SU-DHL-6 (cell line): ENCODE measurements around the gene NRIP3.
"Not testable (repeated sequence)": the region's sequence is repeated elsewhere in the genome, so short reads cannot be mapped to it uniquely, and the experiment has no call there.

Source experiments
- H2AFZ ChIP-seq: fragments of 200-600 bp; sonication (generic); 2 replicates; pipeline ENCODE4 v1.6.1; 2014; ENCODE audit warnings: low read depth, mild to moderate bottlenecking, moderate library complexity, mixed read lengths, antibody characterized with exemption, low read length; ENCODE audit not compliant: severe bottlenecking
- H3F3A ChIP-seq: fragments of 200-600 bp; shearing (Covaris generic); 2 replicates; pipeline ENCODE4 v1.6.0; 2016; ENCODE audit warnings: antibody characterized with exemption, mild to moderate bottlenecking; ENCODE audit not compliant: insufficient read depth
- H3K27ac ChIP-seq: fragments of 200-600 bp; sonication (generic); 2 replicates; pipeline ENCODE4 v1.5.1; 2016; ENCODE audit warnings: low read depth, mild to moderate bottlenecking, low read length, moderate library complexity, mixed read lengths
- H3K27me3 ChIP-seq: fragments of 200-600 bp; sonication (generic), shearing (Covaris generic); 2 replicates; pipeline ENCODE4 v1.6.0; 2014; ENCODE audit warnings: mild to moderate bottlenecking, low read length
- H3K36me3 ChIP-seq: fragments of 200-600 bp; sonication (generic); 2 replicates; pipeline ENCODE4 v1.6.1; 2014; ENCODE audit warnings: mild to moderate bottlenecking, low read length, mixed read lengths
- H3K4me2 ChIP-seq: fragments of 300-600, 200-600 bp; shearing (Covaris generic), sonication (generic); 2 replicates; pipeline ENCODE4 v1.6.0; 2014; ENCODE audit warnings: low read length, low read depth, mild to moderate bottlenecking; ENCODE audit not compliant: poor library complexity, severe bottlenecking
- H3K4me3 ChIP-seq: fragments of 200-600 bp; sonication (generic); 2 replicates; pipeline ENCODE4 v1.5.1; 2014; ENCODE audit warnings: antibody characterized with exemption, low read length, mild to moderate bottlenecking, mixed read lengths; ENCODE audit not compliant: insufficient read depth, poor library complexity, severe bottlenecking
- H3K79me2 ChIP-seq: fragments of 200-600 bp; sonication (generic); 2 replicates; pipeline ENCODE4 v1.6.1; 2014; ENCODE audit warnings: mild to moderate bottlenecking, low read length, moderate library complexity; ENCODE audit not compliant: insufficient read depth
- H3K9ac ChIP-seq: fragments of 200-600 bp; sonication (generic); 2 replicates; pipeline ENCODE4 v1.7.0; 2014; ENCODE audit warnings: mild to moderate bottlenecking, low read length
- H3K9me2 ChIP-seq: fragments of 200-600 bp; sonication (generic); replicated peaks from 2 replicates; pipeline ENCODE4 v1.6.1; 2014; ENCODE audit warnings: low read length; ENCODE audit not compliant: insufficient read depth
- H3K9me3 ChIP-seq: fragments of 200-600 bp; sonication (generic); 2 replicates; pipeline ENCODE4 v1.6.1; 2014; ENCODE audit warnings: low read length, mixed read lengths; ENCODE audit not compliant: insufficient read depth
- H4K20me1 ChIP-seq: fragments of 200-600 bp; sonication (generic); 2 replicates; pipeline ENCODE4 v1.6.1; 2014; ENCODE audit warnings: low read depth, mild to moderate bottlenecking, antibody characterized with exemption, low read length, moderate library complexity, mixed read lengths
- CTCF ChIP-seq: fragments of 200-600 bp; sonication (generic); IDR thresholded peaks from one replicate; pipeline ENCODE4 v1.5.1; 2017; ENCODE audit warnings: antibody characterized with exemption, mild to moderate bottlenecking, low read length, moderate library complexity; ENCODE audit not compliant: insufficient read depth, poor library complexity, severe bottlenecking
- EZH2phosphoT487 ChIP-seq: fragments of 200-600 bp; sonication (generic), shearing (Covaris generic); conservative IDR thresholded peaks from 2 replicates; pipeline ENCODE4 v1.6.1; 2018; ENCODE audit warnings: mild to moderate bottlenecking, antibody characterized with exemption, low read length, moderate library complexity, mixed read lengths

Gene NRIP3

GRCh38 chr11:9015677-9016076, 11.9 kb upstream of the NRIP3 start:
- no peaks in the 10 kb centered on the region for H3F3A ChIP-seq
- no peaks in the 10 kb centered on the region for H3K36me3 ChIP-seq
- H3K4me2 ChIP-seq = no peak overlapping the region
- H3K27ac ChIP-seq = no peak overlapping the region
- no peak overlapping the region for H3K9ac ChIP-seq
- no peaks in the 10 kb centered on the region for H3K9me2 ChIP-seq
- H2AFZ ChIP-seq = no peak overlapping the region
- TF ChIP-seq EZH2phosphoT487 = no peak
- peak; percentile 84 for TF ChIP-seq CTCF
- H3K27me3 ChIP-seq = no peaks in the 10 kb centered on the region
- H3K4me3 ChIP-seq = no peak overlapping the region
- H3K79me2 ChIP-seq = no peaks in the 10 kb centered on the region
- H4K20me1 ChIP-seq = no peaks in the 10 kb centered on the region
- H3K9me3 ChIP-seq = no peaks in the 10 kb centered on the region

GRCh38 chr11:9014826-9015225, 11.0 kb upstream of the NRIP3 start:
- no peaks in the 10 kb centered on the region for H3K27me3 ChIP-seq
- H3K9me2 ChIP-seq = no peaks in the 10 kb centered on the region
- no peak for TF ChIP-seq CTCF
- TF ChIP-seq EZH2phosphoT487 = no peak
- H3K4me3 ChIP-seq = no peak overlapping the region
- no peaks in the 10 kb centered on the region for H3K79me2 ChIP-seq
- H3K9ac ChIP-seq = no peak overlapping the region
- H3K36me3 ChIP-seq = no peaks in the 10 kb centered on the region
- H4K20me1 ChIP-seq = no peaks in the 10 kb centered on the region
- no peak overlapping the region for H3K4me2 ChIP-seq
- H3K9me3 ChIP-seq = no peaks in the 10 kb centered on the region
- H3F3A ChIP-seq = no peaks in the 10 kb centered on the region
- no peak overlapping the region for H3K27ac ChIP-seq
- no peak overlapping the region for H2AFZ ChIP-seq

GRCh38 chr11:9013373-9013772, 9.6 kb upstream of the NRIP3 start:
- Histone ChIP-seq H3K4me2 (no peak overlapping the region), H3K36me3 (no peaks in the 10 kb centered on the region), H3F3A (no peaks in the 10 kb centered on the region)

GRCh38 chr11:9009538-9009937, 5.7 kb upstream of the NRIP3 start:
- H3K27me3 ChIP-seq, H3K9ac ChIP-seq, H2AFZ ChIP-seq, H3K4me3 ChIP-seq, H3K36me3 ChIP-seq, H3K9me3 ChIP-seq, H3K27ac ChIP-seq, H4K20me1 ChIP-seq, H3K4me2 ChIP-seq, H3F3A ChIP-seq, H3K9me2 ChIP-seq, H3K79me2 ChIP-seq: not testable (repeated sequence)

More at GRCh38 chr11:9013373-9013772, 9.6 kb upstream of the NRIP3 start:
- Histone ChIP-seq H3K27ac (no peak overlapping the region), H3K4me3 (no peak overlapping the region), H4K20me1 (no peaks in the 10 kb centered on the region), H3K79me2 (no peaks in the 10 kb centered on the region), H3K9ac (no peak overlapping the region), H3K9me2 (no peaks in the 10 kb centered on the region), H3K9me3 (no peaks in the 10 kb centered on the region), H2AFZ (no peak overlapping the region), H3K27me3 (no peaks in the 10 kb centered on the region)
- no peak for TF ChIP-seq EZH2phosphoT487
- TF ChIP-seq CTCF = no peak
